ENCODE measurements around the gene SHISA5. TPM values are rescaled to one million over a fixed set of nuclear protein-coding genes. Genes with fewer than 3 reads are reported as not detected.

The SHISA5 gene
- total and polyA plus RNA-seq, 2 experiments from 2014 or later, result 146 to 166 TPM

GRCh38 chr3:48451270-48451669 is 52.7 kb downstream of the SHISA5 start:
- Histone ChIP-seq H2AFZ (no peak overlapping the region), H3K4me3 (no peak overlapping the region), H3K27ac (ENCODE audit: low read depth) (no peak overlapping the region), H3K79me2 (replicated peaks; ENCODE audit: insufficient read depth) (peaks cover 18% of the 10 kb centered on the region), H3K36me3 (ENCODE audit: insufficient read depth) (peaks cover 27% of the 10 kb centered on the region), H3K27me3 (ENCODE audit: insufficient read depth) (no peaks in the 10 kb centered on the region), H3K9me2 (ENCODE audit: insufficient read depth) (no peaks in the 10 kb centered on the region), H3F3A (replicated peaks; ENCODE audit: low read depth) (peaks cover 17% of the 10 kb centered on the region; the same call in 1 of the 2 replicates), H4K20me1 (replicated peaks; ENCODE audit: insufficient read depth) (peaks cover 14% of the 10 kb centered on the region), H3K4me2 (no peak overlapping the region), H3K4me1 (ENCODE audit: insufficient read depth) (peaks cover 8% of the 10 kb centered on the region; the same call in 1 of the 2 replicates)
- Mint-ChIP-seq H3K27me3 (ENCODE audit: insufficient read depth, low read depth, poor library complexity) (no peaks in the 10 kb centered on the region), H3K36me3 (ENCODE audit: low read depth) (peaks cover 45% of the 10 kb centered on the region), H3K27ac (no peak overlapping the region), H3K9me3 (no peaks in the 10 kb centered on the region), H3K4me3 (no peak overlapping the region), H3K4me1 (peaks cover 15% of the 10 kb centered on the region)
- ATAC-seq, result no peak
- no peak for TF ChIP-seq POLR2AphosphoS5 (IDR thresholded peaks at IDR 0.05; ENCODE audit: low read depth)
- TF ChIP-seq JUNB (IDR thresholded peaks at IDR 0.05; ENCODE audit: unreplicated experiment), result no peak
- no peak for TF ChIP-seq ZNF331 (CRISPR knock-in tag; IDR thresholded peaks at IDR 0.05; ENCODE audit: low read depth)
- TF ChIP-seq CREB1 (CRISPR knock-in tag; IDR thresholded peaks at IDR 0.05; ENCODE audit: low read depth), result no peak
- no peak for TF ChIP-seq EZH2phosphoT487 (IDR thresholded peaks at IDR 0.05; ENCODE audit: unreplicated experiment)
- no peak for TF ChIP-seq ZNF462 (CRISPR knock-in tag; IDR thresholded peaks at IDR 0.05)
- no peak for TF ChIP-seq REST (IDR thresholded peaks at IDR 0.05; ENCODE audit: unreplicated experiment)
- no peak for TF ChIP-seq NANOG (IDR thresholded peaks at IDR 0.05; ENCODE audit: borderline replicate concordance)
- TF ChIP-seq ZNF114 (CRISPR knock-in tag; IDR thresholded peaks at IDR 0.05), result no peak
- TF ChIP-seq EZH2 (IDR thresholded peaks at IDR 0.05; ENCODE audit: low read depth, unreplicated experiment), result no peak
- no peak for TF ChIP-seq CTCF (conservative IDR thresholded peaks at IDR 0.05; ENCODE audit: low read depth in 2 of 2)
- TF ChIP-seq STAT1 (IDR thresholded peaks at IDR 0.05; ENCODE audit: unreplicated experiment), result no peak
- no peak for TF ChIP-seq ETS1 (IDR thresholded peaks at IDR 0.05)
- DNase-seq (ENCODE audit: low spot score), result no peak

Measured in GM23338 (cell line).